Loucy (cell line): Measurements from ENCODE around the gene ADAMTS20.

Experiments used
- CTCF ChIP-seq: fragments of 200-600 bp; sonication (generic); conservative IDR thresholded peaks from 2 replicates; pipeline ENCODE4 v1.5.1; 2014; ENCODE audit warnings: mild to moderate bottlenecking, antibody characterized with exemption, low read length
- EZH2phosphoT487 ChIP-seq: fragments of 200-600 bp; IDR thresholded peaks from 2 replicates; pipeline ENCODE4 v1.6.1; 2018; ENCODE audit warnings: antibody characterized with exemption, mild to moderate bottlenecking, moderate library complexity, borderline replicate concordance

- no peak for TF ChIP-seq CTCF
- no peak for TF ChIP-seq EZH2phosphoT487
These were observed 234.8 kb downstream of the ADAMTS20 start for GRCh38 chr12:43317156-43317555.
